Brain pericyte (primary cell): ENCODE data around the gene IFTAP.

ENCODE experiments used
- DNase-seq: peaks from one replicate; pipeline ENCODE4 v3.0.0-alpha.2; 2012; ENCODE audit warnings: low read depth, low spot score

IFTAP gene

GRCh38 chr11:36598051-36598450 lies 3.7 kb downstream of the IFTAP start, which contains the start of gene RAG2:
RAG2 (minus strand) TSS chr11:36598236; CDS start chr11:36594168, 4,068 bp downstream.
- no peak for DNase-seq

DNA sequence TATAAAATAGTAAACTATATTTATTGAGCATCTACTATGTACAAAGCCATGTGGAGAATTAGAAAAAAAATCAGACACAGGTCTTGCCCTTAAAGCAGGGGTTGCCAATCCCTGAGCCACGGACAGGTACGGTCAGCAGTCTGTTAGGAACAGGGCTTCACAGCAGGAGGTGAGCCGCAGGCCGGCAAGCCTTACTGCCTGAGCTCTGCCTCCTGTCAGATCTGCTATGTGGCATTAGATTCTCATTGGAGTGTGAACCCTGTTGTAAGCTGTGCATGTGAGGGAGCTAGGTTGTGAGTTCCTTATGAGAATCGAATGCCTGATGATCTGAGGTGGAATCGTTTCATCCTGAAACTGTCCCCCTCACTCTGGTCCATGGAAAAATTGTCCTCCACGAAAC lies 5.9 kb downstream of the IFTAP start:
- no peak for DNase-seq

- DNase-seq: no peak
Measured at GRCh38 chr11:36601155-36601554, 6.9 kb downstream of the IFTAP start.

GRCh38 chr11:36602135-36602534 lies 7.8 kb downstream of the IFTAP start:
- no peak for DNase-seq

DNA sequence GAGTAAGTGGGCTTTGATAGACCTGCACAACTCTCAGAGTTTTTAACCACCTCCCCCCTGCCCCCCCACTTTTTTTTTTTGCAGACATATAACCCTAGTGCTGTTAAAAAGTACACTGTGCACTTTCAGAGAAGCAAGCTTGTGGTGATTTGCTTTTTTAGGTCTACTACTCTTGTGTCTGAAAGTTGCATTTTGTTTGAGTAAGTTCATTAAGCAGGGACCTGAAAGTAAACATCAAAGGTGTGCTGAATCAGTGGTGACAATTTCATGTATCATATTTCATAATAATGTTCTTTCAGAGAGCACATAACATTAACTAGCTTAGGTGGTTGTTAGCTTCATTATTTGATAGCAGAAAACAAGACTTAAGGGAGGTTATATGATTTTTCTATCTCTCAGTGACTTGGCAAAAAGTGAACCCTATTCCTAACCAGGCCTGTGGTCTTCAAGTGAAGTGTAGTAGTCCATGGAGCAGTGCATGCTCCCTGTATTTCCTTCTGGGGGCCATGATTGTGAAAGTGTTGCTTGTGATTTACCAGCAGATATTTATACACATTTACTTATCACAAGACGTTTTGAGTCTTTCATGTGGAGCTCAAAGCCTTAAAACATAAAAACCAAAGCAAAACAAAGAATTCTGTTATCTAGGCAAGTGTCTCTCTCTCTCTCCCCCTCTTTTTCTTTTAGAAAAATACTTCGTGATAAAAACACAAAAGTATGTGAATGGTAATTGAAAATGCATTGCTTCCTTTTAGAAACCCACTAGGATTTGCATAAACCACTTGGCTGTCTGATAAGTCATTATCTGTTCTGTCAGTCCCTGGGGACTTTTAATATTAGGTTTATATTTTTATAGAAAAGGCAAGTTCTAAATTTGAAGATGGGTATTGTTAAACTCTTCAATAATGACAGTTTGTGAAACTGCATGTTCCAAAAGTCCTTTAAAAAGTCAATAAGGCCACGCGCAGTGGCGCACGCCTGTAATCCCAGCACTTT lies 11.2 kb downstream of the IFTAP start:
- DNase-seq: no peak

DNA sequence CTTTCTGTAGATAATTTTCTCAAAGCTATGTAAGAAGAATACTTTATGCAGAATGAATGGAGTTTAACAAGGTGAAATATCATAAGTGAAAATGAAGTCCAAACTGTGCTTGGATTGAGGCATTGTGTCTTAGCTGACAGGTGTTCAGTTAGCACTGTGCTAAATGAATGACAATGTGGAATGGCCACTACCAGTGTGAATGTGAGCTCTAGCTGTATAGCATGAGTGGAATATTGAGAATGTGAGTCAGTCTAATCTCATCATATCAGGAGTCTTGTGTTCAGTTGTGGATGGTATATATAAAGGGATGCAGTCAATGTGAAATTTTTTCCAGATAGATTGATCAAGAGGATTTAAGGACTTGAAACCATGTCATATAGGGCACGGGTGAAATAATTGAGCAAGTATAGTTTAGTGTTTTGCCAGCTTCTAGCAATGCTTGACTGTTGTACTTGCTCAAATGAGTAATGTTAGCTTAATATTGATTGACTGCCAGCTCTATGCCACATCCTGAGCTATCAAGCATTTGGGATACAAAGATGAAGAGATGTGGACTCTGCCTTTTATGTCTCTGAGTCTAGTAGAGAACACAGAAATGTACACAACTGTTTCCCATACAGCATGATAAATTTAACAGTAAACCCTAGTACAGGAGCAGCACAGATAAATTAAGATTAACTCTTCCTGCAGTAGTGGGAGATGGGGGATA lies 14.3 kb downstream of the IFTAP start:
- no peak for DNase-seq

- DNase-seq: no peak
Measured at GRCh38 chr11:36609383-36609782, 15.1 kb downstream of the IFTAP start.

DNA sequence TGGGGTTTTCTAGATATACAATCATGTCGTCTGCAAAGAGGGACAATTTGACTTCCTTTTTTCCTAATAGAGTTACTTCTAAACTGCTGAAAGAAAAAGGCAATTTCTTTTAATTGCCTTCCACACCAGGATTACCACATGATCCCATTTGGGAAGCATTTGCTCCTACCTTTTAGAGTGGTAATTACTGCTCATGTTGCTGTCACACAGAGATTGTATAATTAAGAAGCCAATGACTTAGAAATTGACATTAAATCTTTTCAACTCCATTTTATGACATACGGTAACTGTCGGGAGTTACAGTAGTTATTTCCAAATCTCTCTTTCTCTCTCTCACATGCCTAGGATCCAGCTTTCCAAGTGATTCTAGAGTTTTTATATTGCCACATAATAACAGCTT lies 21.5 kb downstream of the IFTAP start:
- no peak for DNase-seq

DNA sequence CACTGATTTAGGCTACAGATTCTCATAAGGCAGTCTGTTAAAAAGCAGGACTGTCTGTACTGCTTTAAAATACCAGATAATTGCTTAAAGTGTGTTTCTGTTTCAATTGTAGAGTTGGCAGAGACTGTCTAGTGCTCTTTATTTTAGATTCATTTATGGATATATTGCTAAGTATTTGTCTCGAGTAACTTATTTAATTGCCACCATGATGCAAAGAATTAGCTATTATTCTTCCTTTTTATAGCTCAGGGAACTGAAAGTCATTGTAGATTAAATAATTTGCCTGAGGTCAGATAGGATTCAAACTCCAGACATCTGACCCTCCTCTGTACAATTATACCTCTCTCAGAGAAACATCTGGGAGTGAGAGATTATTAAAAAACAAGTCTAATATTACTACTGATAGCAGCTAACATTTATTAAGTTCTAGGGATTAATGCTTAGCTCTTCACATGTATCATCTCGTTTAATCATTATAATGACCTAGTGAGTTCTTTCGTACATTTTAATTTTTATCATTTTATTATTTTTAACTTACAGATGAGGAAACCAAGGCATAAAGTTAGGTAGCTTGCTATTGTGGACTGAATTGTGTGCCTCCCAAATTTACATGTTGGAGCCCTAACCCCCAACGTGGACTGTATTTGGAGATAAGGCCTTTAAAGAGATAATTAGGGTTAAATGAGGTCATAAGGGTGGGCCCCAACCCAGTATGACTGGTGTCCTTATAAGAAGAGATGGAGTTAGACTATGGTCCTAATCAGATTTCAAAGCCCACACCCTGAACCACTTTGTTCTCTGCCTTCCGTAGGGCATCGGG lies 23.5 kb downstream of the IFTAP start:
- DNase-seq: no peak

DNA sequence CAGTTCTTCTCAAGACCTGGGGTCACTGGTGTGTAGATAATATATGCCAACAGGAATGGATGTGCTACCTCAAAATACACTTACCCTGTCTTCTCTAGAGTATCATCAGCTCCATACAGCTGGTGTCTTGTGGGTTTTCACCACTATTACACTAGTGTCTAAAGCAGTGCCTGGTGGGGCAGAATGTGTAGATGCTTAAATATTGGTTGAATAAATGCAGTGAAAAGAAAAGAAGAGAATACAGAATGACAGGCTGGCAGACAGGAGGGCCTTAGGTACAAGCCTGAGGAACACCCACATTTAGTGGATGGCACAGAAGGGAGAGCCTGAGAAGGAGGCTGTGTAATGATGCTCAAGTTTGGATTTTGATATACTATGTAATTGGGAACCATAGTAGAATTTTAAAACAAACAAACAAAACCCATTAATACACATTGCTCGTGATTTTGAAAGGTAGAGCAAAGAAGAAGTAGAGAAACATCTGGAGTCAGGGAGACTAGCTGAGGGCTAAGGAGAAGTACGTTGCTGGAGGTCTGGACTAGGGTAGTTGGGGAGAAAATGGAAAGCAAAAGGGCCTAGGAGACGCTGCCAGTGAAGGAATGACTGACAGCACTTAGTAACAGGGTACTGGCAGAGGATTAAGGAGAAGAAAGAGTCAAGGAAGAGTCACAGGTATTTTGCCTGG lies 24.2 kb downstream of the IFTAP start:
- DNase-seq: no peak

GRCh38 chr11:36619502-36619901 lies 25.2 kb downstream of the IFTAP start:
- peak; percentile 52 for DNase-seq

DNA sequence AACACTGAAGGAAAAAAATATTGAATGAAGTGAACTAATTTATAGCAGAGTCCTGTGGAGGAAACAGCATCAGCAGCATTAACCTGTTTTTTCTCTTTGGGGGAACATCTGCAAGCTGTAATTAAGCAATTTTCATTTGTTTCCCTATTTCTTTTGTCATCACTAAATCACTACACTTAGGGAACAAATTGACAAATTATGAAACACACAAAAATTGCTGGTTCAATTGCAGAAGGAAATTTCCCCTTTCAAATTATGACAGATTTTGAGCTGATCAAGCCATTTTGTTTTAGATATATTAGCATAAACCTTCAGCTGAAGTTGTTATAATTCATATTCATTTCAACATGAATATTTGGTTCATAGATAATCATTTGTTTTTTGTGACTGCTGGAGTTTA lies 25.9 kb downstream of the IFTAP start:
- DNase-seq: no peak

- DNase-seq: peak; percentile 32
Measured at GRCh38 chr11:36622431-36623136, 28.3 kb downstream of the IFTAP start.

GRCh38 chr11:36623494-36623893 lies 29.2 kb downstream of the IFTAP start:
- no peak for DNase-seq

DNA sequence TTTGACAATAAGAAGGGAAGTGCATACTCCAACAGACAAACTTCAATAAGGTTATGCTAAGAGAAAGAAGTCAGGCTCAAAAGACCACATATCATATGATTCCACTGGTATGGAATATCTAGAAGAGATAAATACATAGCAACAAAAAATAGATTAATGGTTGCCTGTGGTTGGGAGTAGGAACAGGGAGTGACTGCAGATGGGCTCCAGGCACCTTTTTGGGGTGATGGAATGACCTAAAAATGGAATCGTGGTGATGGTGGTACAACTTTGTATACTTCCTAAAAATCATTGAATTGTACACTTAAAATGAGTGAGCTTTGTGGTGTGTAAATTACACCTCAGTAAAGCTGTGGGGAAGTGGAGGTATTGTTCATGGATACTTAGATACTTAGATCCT lies 32.7 kb downstream of the IFTAP start:
- no peak for DNase-seq

DNA sequence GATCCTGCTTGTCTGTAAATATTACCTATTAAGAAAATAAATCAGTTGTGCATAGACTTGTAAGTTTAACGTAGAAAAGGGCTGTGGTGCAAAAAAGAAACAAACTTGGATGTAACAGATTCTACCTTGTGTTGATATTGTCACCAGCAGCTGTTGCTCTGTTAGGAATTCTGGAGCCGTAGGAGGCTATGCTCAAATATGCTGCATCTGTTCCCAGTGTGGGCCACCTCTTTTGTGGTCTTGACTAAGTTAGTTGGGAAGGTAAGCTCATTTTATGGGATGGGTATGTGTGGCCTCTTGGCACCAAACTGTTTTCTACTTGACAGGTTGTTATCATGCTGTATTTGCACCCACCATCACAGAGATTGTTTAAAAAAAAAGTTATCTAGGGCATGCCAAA lies 33.2 kb downstream of the IFTAP start:
- no peak for DNase-seq

GRCh38 chr11:36628141-36628540 lies 33.8 kb downstream of the IFTAP start:
- no peak for DNase-seq

GRCh38 chr11:36628765-36629244 lies 34.5 kb downstream of the IFTAP start:
- no peak for DNase-seq

DNA sequence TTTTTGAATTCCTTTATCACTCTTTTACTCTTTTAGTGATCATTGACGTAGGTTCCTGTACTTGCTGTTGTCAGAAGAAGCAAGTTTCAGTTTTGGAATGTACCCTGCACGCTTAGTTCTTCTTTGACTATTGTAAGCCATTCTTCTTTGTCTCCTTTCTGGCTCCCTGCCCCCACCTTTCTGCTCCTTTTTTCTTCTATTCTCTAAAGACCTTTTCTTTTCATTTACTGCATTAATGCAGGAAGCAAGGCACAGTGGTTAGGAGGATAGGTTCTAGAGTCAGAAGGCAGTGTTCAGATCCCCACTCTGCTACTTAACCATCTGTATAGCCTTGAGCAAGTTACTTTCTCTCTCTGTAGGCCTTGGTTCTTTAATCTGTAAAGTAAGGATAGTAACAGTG lies 37.5 kb downstream of the IFTAP start:
- DNase-seq: no peak

- no peak for DNase-seq
Measured at GRCh38 chr11:36635066-36635862, 41.0 kb downstream of the IFTAP start.
